ENCODE measurements around the gene BAIAP2. TPM values are rescaled to one million over a fixed set of nuclear protein-coding genes. Genes with fewer than 3 reads are reported as not detected.

BAIAP2 gene
- total RNA-seq, 1 donor from 2014 or later = 119 TPM

- DNase-seq (peak; percentile 55), ATAC-seq (peak; percentile 39 to 61)
- Histone ChIP-seq H3K27ac (peak overlapping the region; percentile 58), H3K4me1 (peaks cover 43% of the 10 kb centered on the region), H3K4me3 (peak overlapping the region; percentile 40), H3K36me3 (no peaks in the 10 kb centered on the region), H3K9me3 (no peaks in the 10 kb centered on the region), H3K27me3 (ENCODE audit: low read depth) (no peaks in the 10 kb centered on the region)
- TF ChIP-seq CTCF (IDR thresholded peaks at IDR 0.05) = no peak
- intact Hi-C loops (cut with DNase I) = no loop called here
Measured at GRCh38 chr17:81018044-81018802, 16.7 kb upstream of the BAIAP2 start.

GRCh38 chr17:81019563-81020442 is 15.1 kb upstream of the BAIAP2 start:
- Histone ChIP-seq H3K27ac (peak overlapping the region; percentile 68), H3K36me3 (no peaks in the 10 kb centered on the region), H3K4me3 (no peak overlapping the region), H3K9me3 (no peaks in the 10 kb centered on the region), H3K27me3 (ENCODE audit: low read depth) (no peaks in the 10 kb centered on the region), H3K4me1 (peaks cover 59% of the 10 kb centered on the region)
- intact Hi-C loops (cut with DNase I) = no loop called here
- TF ChIP-seq CTCF (IDR thresholded peaks at IDR 0.05) = no peak
- ATAC-seq (no peak), DNase-seq (peak; percentile 37)

GRCh38 chr17:81020443-81020766 is 14.5 kb upstream of the BAIAP2 start:
- Histone ChIP-seq H3K4me1 (peaks cover 65% of the 10 kb centered on the region), H3K36me3 (no peaks in the 10 kb centered on the region), H3K9me3 (no peaks in the 10 kb centered on the region), H3K4me3 (no peak overlapping the region), H3K27ac (peak overlapping the region; percentile 68), H3K27me3 (ENCODE audit: low read depth) (no peaks in the 10 kb centered on the region)
- no peak for DNase-seq
- intact Hi-C loops (cut with DNase I) = no loop called here
- ATAC-seq = no peak
- no peak for TF ChIP-seq CTCF (IDR thresholded peaks at IDR 0.05)

GRCh38 chr17:81020767-81021497 is 14.0 kb upstream of the BAIAP2 start:
- peak; percentile 82 for ATAC-seq
- peak; percentile 83 for DNase-seq
- peaks cover 3% of the 10 kb centered on the region for H3K27me3 ChIP-seq (ENCODE audit: low read depth)
- intact Hi-C loops (cut with DNase I) = no loop called here
- H3K9me3 ChIP-seq = no peaks in the 10 kb centered on the region
- H3K4me3 ChIP-seq = no peak overlapping the region
- H3K4me1 ChIP-seq = peaks cover 70% of the 10 kb centered on the region
- peak overlapping the region; percentile 68 for H3K27ac ChIP-seq
- H3K36me3 ChIP-seq = no peaks in the 10 kb centered on the region
- TF ChIP-seq CTCF (IDR thresholded peaks at IDR 0.05) = no peak

GRCh38 chr17:81021531-81022343 is 13.2 kb upstream of the BAIAP2 start:
- Histone ChIP-seq H3K27me3 (ENCODE audit: low read depth) (peaks cover 3% of the 10 kb centered on the region), H3K27ac (peak overlapping the region; percentile 68), H3K4me1 (peaks cover 78% of the 10 kb centered on the region), H3K9me3 (no peaks in the 10 kb centered on the region), H3K4me3 (no peak overlapping the region), H3K36me3 (no peaks in the 10 kb centered on the region)
- DNase-seq (peak; percentile 39), ATAC-seq (no peak)
- intact Hi-C loops (cut with DNase I) = no loop called here
- TF ChIP-seq CTCF (IDR thresholded peaks at IDR 0.05) = no peak

Data from lower lobe of right lung (tissue), 2 donors.